SU-DHL-6 (cell line): ENCODE data around the gene KDM2B.

Source experiments
- CTCF ChIP-seq: fragments of 200-600 bp; sonication (generic); IDR thresholded peaks from one replicate; pipeline ENCODE4 v1.5.1; 2017; ENCODE audit warnings: antibody characterized with exemption, mild to moderate bottlenecking, low read length, moderate library complexity; ENCODE audit not compliant: insufficient read depth, poor library complexity, severe bottlenecking
- EZH2phosphoT487 ChIP-seq: fragments of 200-600 bp; sonication (generic), shearing (Covaris generic); conservative IDR thresholded peaks from 2 replicates; pipeline ENCODE4 v1.6.1; 2018; ENCODE audit warnings: mild to moderate bottlenecking, antibody characterized with exemption, low read length, moderate library complexity, mixed read lengths

GRCh38 chr12:121467638-121468498 lies 113.0 kb downstream of the KDM2B start:
- TF ChIP-seq CTCF (no peak), EZH2phosphoT487 (no peak)
